HG03045 (cell line): ENCODE data around the gene ATG9B.

Experiments used
- ATAC-seq: cut with Tn5 transposase; IDR thresholded peaks from one replicate; pipeline ENCODE4 v1.9.1; 2021; ENCODE audit warnings: mild to moderate bottlenecking, moderate library complexity; ENCODE audit not compliant: unreplicated experiment

The ATG9B gene, protein sequence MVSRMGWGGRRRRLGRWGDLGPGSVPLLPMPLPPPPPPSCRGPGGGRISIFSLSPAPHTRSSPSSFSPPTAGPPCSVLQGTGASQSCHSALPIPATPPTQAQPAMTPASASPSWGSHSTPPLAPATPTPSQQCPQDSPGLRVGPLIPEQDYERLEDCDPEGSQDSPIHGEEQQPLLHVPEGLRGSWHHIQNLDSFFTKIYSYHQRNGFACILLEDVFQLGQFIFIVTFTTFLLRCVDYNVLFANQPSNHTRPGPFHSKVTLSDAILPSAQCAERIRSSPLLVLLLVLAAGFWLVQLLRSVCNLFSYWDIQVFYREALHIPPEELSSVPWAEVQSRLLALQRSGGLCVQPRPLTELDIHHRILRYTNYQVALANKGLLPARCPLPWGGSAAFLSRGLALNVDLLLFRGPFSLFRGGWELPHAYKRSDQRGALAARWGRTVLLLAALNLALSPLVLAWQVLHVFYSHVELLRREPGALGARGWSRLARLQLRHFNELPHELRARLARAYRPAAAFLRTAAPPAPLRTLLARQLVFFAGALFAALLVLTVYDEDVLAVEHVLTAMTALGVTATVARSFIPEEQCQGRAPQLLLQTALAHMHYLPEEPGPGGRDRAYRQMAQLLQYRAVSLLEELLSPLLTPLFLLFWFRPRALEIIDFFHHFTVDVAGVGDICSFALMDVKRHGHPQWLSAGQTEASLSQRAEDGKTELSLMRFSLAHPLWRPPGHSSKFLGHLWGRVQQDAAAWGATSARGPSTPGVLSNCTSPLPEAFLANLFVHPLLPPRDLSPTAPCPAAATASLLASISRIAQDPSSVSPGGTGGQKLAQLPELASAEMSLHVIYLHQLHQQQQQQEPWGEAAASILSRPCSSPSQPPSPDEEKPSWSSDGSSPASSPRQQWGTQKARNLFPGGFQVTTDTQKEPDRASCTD

DNA sequence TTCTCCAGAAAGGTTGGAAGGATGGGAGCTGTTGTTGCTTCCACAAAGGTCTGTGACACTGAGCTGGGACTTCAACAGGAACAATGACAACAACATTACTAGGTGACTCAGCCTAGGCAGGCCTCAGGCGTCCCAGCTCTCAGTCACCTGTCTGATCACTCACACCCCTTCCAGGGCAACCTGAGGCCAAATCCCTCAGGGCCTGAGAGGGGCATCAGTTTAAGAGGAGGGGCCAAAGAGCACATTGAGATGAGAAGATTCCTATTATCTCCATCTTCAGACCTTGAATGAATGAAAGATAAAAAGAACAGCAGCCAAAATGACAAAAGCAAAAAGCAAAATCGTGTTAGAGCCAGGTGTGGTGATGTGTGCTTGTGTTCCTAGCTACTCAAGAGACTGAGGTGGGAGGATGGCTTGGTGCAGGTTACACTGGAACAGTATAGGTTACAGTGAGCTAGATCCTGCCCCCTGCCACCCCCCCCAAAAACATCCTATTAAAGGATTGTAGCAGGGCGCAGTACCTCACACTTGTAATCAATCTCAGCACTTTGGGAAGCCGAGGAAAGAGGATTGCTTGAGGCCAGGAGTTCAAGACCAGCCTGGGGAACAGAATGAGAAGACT, at the start of gene ATG9B:
ATG9B (minus strand) TSS at position 60 of the 622 bp plus-strand sequence. CDS start 71 bp downstream, outside the sequence.
- no peak for ATAC-seq

DNA sequence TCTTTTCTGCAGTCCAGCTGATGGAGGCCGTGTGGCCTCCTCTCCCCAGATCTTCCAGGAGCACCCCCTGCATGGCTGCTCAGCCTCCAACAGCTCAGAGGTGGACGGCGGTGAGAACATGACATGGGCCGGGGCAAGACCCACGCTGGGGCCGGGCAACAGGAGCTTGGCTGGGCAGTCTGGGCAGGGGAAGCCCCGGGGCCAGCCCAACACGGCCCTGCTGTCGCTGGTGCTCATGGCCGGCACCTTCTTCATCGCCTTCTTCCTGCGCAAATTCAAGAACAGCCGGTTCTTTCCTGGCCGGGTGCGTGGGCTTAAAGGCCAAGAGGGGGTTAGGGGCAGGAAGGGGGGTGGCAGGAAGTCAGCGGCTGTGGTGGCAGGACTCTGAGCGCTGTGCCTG, 49.7 kb upstream of the ATG9B start:
- no peak for ATAC-seq

DNA sequence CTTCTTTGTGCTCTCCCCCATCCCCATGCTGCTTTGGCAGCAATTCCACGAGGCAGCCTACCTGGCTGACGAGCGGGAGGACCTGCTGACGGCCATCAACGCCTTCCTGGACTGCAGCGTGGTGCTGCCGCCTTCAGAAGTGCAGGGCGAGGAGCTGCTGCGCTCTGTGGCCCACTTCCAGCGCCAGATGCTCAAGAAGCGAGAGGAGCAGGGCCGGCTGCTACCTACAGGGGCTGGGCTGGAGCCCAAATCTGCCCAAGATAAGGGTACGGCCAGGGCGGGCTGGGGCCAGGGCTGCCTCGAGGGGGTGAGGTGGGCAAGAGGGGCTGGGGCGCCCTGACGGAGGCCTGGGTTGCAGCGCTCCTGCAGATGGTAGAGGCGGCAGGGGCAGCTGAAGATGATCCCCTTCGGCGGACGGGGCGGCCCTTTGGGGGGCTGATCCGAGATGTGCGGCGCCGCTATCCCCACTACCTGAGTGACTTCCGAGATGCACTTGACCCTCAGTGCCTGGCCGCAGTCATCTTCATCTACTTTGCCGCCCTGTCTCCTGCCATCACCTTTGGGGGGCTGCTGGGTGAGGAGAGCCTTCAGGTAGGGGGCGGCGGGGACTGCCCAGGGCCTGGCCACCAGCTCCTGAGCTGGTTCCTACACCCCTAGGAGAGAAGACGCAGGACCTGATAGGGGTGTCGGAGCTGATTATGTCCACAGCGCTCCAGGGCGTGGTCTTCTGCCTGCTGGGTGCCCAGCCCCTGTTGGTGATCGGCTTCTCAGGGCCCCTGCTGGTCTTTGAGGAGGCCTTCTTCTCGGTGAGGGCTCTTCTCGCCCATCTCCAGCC, 47.0 kb upstream of the ATG9B start:
- no peak for ATAC-seq

DNA sequence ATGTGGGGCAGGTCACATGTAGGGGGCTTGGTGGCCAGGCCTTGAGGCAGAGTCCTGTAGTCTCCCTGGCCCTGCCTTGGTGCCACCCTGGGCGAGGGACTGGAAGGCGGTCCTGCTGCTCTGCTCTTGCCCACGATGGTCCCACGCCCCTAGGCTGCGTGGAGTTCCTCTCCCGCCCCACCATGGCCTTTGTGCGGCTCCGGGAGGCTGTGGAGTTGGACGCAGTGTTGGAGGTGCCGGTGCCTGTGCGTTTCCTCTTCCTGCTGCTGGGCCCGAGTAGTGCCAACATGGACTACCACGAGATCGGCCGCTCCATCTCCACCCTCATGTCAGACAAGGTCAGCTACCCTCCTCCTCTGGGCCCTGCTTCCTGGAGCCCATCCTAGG, 46.3 kb upstream of the ATG9B start:
- no peak for ATAC-seq

DNA sequence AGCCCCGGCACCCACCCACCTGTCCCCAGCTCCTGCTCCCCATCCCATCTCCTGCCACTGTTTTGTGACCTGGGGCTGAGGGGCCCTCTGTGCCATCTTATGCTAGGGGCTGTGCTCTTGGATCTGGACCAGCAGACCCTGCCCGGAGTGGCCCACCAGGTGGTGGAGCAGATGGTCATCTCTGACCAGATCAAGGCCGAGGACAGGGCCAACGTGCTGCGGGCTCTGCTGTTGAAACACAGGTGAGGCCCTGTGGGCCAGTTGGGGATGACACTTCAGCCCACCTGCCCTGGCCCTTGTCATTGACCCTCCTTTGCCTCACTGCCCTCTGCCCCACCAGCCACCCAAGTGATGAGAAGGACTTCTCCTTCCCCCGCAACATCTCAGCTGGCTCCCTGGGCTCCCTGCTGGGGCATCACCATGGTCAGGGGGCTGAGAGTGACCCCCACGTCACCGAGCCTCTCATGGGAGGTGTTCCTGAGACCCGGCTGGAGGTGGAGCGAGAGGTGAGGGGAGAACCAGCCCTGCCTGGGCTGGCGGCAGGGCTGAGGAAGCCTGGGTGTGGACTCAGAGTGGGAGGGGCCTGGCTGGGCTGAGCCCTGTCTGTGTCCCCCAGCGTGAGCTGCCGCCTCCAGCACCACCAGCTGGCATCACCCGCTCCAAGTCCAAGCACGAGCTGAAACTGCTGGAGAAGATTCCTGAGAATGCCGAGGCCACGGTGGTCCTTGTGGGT, 45.7 kb upstream of the ATG9B start:
- no peak for ATAC-seq

DNA sequence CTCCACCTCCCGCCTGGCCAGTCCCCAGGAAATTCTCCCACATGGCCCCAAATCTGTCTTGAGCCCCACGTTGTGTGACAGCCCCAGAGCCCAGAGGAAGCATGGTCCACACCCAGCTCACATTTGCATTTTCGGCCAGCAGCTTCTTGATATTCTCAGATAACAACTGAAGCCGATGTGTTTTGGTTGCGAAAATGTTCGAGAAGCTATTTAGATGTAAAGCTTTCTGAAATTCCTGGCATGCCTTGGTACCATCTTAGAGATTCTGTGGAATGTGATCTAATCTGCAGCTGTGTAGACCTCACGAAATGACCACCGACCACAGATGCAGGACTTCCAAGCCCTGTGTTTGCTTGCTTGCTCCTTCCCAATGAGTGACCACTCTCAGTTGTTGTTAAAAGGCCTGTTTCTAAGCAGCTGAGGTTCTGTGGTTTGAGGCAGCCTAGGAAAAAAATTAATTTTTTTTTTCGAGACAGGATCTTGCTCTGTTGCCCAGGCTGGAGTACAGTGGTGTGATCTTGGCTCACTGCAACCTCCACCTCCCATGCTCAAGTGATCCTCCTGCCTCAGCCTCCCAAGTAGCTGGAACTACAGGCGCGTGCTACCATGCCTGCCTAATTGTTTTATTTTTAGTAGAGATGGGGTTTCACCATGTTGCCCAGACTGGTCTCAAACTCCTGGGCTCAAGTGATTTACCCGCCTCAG, 43.9 kb upstream of the ATG9B start:
- no peak for ATAC-seq

DNA sequence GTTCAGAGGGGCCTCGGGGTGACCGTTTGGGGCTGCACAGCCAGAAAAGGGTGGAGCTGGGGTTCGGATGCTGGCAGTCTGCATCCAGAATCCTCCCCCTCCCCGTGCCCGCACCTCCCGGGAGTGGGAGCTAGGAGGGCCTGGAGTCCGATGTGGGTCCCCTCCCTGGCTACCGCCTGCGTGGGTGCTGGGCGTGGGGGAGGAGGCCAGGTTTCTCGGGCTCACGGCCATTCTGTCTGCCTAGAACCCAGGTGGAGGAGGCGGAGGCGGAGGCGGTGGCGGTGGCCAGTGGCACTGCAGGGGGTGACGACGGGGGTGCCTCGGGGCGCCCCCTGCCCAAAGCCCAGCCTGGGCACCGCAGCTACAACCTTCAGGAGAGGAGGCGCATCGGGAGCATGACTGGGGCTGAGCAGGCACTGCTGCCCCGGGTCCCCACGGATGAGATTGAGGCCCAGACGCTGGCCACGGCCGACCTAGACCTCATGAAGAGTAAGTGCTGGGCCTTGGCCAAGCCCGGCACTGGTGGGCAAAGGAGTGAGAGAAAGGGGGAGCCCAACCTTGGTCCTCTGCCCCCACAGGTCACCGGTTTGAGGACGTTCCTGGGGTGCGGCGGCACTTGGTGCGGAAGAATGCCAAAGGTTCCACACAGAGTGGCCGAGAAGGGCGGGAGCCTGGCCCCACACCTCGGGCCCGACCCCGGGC, 42.1 kb upstream of the ATG9B start:
- ATAC-seq = no peak

DNA sequence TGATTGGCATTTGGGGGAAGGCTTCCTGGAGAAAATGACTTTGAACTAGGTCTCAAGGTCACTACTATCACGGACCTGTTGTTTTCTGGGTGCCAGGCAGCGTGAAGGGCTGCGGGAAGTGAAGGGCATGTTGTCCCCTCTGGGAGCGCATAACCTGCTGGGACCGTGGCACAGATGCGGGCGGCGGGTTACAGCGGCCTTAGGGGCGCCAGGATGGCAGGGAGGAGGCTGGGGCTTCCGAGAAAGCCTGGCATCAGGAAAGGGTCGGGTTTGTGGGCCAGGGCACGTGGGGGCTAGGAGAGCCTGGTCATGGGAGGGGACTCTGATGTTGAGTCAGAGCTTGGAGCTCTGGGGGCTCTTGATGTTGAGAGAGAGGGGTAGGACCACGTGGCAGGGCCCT, 41.2 kb upstream of the ATG9B start:
- ATAC-seq = no peak

DNA sequence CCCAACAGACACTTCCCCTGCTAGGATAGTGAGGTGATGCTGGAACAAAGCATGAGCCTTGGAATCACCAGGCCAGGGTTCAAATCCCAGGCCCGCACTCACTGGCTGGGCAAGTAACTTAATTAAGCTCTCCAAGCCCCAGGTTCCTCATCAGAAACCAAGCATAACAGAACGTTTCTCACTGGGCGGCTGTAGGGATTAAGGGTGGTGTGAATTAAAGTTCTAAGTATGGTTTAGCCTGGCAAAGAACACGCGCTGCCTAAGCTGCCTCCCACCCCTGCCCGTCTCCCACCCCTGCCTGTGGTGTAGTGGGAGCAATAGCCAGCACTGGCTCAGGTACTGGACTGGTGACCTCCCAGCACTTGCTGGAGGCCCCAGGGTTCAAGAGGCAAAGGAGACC, 40.7 kb upstream of the ATG9B start:
- no peak for ATAC-seq

DNA sequence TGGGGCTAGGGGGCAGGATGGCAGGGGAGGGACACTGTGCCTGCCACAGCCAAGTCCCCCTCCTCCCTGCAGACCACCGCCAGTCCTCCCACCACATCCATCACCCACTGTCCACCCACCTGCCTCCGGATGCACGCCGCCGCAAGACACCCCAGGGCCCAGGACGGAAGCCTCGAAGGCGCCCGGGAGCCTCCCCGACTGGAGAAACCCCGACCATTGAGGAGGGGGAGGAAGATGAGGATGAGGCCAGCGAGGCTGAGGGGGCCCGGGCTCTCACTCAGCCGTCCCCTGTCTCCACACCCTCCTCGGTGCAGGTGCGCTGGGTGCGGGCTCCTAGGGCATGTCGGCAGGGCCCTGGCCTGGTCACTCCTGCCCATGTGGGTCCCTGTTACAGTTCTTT, 40.2 kb upstream of the ATG9B start:
- no peak for ATAC-seq

DNA sequence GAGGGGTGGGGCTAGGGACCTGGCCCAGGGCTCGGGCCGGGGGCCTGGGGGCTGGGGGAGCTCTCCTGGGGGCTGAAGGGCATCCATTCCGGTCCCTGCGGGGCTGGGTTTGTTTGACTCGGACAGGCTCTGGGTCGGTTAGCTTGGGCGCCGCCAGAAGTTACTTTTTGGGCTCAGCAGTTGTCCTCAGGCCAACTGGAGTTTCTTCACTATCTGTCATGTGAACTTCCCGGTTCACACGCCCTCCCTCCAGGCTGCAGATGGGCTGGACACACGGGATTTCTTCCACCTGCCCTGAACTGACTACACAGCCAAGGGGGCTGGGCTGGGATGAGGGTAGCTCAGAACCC, 38.9 kb upstream of the ATG9B start:
- no peak for ATAC-seq

DNA sequence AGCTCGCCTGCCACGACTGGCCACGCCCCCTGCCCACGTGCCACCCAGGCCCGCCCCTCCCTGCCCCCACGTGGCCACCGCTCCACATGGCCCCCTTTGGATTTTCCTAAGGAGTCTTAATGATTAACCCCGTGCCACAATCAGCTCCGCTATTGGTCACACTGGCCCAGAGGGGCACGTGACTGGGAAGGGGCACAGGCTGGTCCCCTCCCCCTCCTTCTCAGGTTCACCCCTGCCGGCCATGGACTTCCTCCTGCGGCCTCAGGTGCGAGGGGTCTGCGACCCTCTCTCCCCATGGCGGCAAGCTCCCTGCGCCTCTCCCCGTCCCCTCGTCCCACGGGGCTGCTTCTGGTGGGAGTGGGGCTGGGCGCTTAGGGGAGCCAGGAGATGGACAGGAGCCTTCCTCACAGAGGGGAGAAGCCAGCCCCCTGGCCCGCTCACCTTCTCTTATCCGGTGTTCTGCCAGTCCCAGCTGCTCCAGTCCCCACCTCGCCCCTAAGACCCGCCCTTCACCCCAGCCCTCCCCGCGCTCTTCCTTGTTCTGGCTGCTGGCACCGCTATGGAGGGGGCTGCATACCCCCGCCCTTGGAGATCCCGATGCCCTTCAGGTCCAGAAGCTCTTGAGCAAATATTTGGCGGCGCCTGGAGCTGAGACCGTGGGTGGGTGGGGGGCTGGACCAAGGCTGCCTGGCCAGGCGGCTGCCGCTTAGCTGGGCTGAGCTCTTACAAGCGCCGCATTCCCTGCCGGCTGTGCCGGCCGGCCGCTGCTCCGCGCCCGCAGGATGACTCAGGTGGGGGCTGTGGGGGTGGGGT, 38.3 kb upstream of the ATG9B start:
- no peak for ATAC-seq

DNA sequence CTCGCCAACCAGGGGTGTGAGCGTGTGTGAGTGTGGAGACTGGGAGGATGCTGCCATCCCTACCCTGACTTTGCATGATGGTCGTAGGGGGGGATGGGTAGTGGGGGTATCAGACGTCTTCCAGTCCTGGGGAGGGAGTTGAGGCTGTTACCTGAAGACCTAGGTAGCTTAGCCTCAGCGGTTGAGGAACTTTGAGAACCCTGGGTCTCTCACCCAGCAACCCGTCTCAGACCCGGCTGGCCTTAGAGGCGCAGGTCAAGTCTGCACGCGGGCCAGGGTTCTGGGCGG, 37.8 kb upstream of the ATG9B start:
- no peak for ATAC-seq

DNA sequence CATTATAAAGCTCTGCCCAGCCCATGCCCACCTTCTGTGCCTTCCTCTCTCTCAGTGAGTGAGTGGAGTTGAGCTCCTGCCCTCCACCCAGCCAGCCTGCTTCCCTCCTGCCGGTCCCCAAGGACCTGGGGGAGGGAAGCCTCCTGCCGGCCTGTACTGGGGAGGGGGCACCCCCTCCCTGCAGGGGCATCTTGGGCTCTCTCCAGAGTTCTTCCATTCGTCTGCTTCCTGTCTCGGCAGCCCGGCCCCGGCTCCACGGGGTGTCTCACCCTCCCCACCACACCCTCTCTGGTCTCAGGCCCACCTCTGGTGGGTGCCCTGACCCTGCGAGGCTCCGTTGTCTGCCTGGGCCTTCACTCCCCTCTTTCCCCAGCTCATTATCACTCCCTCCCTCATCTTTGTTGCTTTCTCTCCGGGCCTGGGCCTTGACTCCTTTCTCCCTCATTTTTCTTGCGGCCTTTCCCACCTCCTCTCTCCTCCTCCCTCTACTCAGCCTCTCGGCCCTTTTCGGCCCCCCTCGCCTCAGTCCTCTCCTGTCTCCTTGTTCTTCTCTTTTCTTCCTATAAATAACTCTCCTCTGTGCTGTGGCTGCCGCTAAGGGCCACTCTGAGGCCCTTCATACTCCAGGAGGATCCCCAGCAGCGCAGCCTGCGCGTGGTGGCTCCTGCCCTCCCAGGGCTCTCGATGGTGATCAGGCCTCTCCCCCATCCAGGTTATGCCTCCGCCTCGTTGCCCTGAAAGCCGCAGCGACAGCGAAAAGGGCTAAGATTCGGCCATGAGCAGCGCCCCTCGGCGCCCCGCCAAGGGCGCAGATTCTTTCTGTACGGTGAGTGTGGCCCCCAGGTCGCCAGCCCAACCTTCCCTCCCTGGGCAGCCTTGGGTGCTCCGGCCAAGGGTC, 37.2 kb upstream of the ATG9B start:
- ATAC-seq = no peak

DNA sequence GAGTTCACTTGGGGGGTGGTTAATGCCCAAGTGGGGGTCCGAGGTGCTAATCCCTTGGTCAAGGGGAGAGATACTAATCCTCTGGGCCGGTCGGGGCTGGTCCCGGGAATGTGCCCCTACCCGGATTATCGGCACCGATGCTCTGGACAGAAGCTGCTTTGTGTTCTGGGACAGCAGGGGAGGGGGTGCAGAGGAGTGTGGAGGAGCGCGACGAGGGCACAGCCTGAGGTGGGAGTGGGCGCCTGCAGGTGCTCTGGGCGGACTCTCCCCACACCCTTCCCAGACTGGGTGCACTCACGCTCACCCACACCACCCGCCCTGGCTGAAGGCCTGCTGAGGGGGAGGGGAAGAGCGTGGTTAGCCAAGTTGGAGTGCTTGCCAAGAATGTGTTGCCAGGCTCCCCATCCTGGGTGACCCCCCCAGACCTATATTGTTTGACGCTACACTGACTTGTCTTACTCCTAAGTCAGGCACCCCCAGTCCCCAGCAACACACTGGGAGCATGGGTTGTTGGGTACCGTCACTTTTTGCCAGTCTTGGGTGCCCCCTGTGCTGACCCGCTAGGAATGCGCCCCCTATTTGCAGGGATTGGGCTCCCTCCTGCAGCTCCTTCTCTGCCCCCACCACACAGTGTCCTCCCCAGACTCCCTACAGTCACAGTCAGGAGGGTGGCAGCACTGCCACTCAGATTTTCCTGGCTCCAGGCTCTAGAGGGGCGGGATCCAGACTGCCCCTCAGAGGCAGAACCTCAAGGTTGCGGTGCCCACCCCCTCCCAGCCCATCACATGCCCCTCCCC, 36.3 kb upstream of the ATG9B start:
- no peak for ATAC-seq

DNA sequence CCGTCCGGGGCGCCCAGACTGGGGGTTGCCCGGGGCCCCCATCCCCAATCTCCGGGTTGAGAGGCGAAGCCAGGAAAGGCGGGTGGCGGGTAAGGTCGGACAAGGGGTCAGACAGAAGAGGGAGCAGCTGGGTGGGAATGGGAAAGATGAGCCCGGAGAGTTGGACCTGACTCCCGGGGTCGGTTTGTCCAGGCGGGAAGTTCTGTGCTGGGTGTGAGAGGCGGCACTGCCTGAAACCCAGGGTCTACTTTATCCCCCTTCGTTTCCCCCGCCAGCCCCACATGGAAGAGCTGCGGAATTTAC, 35.8 kb upstream of the ATG9B start:
- no peak for ATAC-seq
